ENCODE data around the gene OTUB1.

The OTUB1 gene

GRCh38 chr11:63978551-63979239 lies 7.5 kb upstream of the OTUB1 start:
- DNase-seq: no peak

GRCh38 chr11:63979426-63979825 lies 6.8 kb upstream of the OTUB1 start:
- no peak for DNase-seq

GRCh38 chr11:63985812-63986155 lies 454 bp upstream of the OTUB1 start:
- no peak for DNase-seq

DNA sequence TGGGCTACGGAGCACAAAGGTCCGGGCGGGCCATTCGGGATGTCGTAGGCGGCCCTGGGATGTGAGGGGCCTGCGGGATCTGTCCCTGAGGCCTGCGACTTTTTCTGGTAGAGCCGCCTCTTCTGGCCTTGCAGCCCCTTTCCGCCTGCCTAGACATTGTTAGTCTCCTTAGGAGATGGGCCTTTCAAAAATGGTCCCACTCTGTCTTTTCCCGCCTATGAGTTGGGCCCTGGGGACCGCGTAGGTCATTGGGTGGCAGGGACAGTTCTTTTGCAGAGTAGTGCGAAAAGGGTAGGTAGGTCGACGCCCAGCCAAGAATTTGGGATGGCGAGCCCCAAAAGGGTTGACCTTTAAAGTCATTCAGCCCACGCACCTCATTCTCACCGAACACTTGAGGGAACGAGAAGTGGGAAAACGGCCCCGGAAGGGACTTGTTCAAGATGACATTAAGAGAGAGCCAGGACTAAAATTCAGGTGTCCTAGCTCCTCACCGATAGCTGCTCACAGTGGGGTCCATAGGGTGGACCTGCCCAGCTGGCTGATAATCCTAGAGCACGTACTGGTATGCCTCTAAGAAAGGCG lies 785 bp downstream of the OTUB1 start:
- no peak for DNase-seq

GRCh38 chr11:63991558-63991957 lies 5.3 kb downstream of the OTUB1 start:
- no peak for DNase-seq

GRCh38 chr11:63993100-63993499 lies 6.9 kb downstream of the OTUB1 start:
- no peak for DNase-seq

DNA sequence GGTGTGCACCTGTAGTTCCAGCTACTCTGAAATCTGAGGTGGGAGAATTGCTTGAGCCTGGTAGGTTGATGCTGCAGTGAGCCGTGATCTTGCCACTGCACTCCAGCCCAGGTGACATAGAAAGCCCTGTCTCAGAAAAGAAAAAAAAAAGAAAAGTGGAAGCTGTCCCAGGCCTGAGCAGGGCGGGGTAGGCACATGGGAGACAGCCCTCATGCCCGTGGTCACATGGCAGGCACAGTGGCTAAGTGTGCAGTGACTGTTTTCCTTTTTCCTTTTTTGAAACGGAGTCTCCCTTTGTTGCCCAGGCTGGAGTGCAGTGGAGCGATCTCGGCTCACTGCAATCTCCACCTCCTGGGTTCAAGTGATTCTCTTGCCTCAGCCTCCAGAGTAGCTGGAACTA lies 7.8 kb downstream of the OTUB1 start:
- no peak for DNase-seq

GRCh38 chr11:63996512-63996911 lies 10.3 kb downstream of the OTUB1 start:
- no peak for DNase-seq

- no peak for DNase-seq
These were observed 11.0 kb downstream of the OTUB1 start for GRCh38 chr11:63997104-63997700.

DNA sequence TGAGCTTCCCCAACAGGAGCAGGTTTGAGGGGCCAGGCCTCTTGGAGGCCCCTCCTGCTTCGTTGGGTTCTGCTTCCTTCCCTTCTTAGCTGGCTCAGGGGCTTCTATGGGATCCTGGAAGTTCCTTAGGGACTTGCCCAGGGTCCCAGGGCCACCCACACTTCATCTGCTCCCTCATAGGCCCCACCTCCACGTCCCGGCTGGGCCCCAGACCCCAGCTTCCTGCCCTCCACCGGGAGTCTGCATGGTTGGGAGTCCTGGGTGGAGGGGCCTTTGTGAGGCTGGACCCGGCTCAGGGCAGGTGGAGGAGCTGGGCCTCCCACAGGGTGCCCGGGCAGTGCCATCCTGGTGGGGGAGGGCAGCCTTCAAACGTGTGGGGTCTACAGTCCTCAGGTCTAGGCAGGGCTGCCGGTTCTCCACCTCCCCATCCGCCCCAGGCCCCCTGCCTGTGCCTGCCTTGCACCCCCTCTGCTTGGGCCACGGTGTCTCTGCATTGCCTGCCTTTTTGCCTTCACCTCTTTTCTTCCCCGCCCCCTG lies 11.6 kb downstream of the OTUB1 start:
- no peak for DNase-seq

- no peak for DNase-seq
These were observed 12.5 kb downstream of the OTUB1 start for GRCh38 chr11:63998558-63999348.

DNA sequence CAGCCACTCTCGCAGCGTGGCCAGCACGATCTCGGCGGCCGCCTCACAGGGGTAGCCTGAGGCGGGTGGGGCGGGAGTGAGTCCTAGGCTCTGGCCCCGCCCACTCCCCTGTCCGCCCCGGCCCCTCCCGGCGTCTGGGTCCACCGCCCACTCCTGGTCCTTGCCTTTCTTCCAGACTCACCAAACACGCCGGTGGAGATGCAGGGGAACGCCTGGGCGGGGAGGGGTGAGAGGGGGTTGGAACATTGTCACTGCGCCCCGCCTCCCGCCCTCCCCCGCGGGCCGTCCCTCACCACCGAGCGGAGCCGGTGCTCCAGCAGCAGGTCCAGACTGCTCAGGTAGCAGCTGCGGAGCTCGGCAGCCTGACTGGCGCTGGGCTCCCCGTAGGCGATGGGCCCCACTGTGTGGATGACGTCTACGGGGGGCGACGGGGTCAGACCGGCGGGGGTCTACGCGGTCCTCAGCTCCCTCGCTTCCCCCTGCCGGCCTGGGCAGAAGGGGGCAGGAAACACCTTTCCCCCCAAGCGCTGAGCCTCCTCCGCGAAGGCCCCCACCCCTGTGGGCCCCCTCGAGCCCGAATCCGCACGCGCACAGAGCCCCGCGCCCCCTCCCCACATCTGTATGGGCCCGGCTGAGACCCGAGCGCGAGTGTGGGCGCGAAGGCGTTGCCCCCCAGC lies 13.2 kb downstream of the OTUB1 start:
- DNase-seq: no peak

DNA sequence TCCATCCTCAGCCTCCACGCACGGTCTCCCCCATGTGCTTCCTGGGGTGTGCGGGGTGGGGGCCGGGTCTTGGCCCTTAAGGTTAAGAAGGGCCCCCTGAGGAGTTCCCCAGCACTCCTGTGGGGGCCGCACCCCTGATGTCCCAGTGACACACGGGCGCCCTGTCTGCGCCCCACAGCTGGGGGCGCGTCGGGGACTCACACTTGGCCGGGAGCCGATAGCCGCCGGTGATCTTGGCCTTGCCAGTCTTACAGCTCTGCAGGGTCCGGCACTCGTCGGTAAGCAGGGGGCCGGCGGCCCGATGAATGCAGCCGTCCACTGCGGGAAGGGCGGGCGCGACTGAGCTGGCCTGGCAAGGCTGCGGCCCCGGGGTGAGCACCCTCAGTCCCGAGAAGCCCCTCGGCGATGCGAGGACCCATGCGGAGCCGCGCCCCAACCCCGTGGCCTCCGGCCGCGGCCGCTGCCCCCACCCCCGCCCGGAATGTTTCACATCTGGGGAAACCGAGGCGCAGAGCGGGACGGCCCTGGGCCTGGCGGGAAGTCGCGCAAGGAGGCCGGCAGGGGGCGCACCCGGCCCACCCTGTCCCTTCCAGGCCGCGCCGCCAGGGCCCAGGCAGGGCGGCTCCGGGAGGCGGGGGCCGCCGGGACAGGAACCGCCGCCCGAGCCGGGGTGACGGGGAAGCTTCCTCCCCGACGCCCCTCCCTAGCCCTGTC lies 13.9 kb downstream of the OTUB1 start:
- DNase-seq: no peak

DNA sequence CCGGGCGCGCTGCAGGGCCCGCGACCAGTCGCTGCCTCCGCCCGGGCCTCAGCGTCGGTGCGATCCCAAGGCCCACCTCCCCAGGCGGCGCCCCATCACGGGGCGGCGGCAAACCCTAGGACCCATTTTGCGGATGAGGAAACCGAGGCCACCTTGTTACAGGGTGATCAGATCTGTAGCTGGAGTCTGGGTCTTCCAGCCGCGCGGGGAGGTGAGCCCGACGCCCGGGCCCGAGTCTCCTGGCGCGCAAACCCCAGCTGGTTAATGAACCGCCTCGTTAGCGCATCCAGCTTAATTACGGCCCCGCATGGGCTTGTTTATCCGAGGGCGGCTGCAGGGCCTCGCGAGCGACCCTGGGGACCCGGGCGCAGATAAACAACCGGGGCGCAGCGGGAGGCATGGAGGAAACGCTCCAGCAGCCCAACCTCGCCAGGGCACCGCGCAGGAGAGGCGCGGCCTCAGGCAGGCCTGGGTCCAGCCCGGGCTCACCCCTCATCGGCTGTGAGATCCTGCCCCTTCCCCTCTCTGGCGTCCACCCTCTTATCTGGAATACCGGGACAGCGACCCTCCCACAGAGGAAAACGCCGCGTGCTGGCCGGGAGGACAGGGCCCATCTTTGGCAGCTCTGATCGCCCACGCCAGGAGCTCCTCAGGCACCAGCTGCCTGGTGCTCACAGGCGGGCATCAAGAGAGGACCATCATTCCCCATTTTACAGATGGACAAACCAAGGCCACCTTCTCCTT lies 14.7 kb downstream of the OTUB1 start:
- no peak for DNase-seq

DNA sequence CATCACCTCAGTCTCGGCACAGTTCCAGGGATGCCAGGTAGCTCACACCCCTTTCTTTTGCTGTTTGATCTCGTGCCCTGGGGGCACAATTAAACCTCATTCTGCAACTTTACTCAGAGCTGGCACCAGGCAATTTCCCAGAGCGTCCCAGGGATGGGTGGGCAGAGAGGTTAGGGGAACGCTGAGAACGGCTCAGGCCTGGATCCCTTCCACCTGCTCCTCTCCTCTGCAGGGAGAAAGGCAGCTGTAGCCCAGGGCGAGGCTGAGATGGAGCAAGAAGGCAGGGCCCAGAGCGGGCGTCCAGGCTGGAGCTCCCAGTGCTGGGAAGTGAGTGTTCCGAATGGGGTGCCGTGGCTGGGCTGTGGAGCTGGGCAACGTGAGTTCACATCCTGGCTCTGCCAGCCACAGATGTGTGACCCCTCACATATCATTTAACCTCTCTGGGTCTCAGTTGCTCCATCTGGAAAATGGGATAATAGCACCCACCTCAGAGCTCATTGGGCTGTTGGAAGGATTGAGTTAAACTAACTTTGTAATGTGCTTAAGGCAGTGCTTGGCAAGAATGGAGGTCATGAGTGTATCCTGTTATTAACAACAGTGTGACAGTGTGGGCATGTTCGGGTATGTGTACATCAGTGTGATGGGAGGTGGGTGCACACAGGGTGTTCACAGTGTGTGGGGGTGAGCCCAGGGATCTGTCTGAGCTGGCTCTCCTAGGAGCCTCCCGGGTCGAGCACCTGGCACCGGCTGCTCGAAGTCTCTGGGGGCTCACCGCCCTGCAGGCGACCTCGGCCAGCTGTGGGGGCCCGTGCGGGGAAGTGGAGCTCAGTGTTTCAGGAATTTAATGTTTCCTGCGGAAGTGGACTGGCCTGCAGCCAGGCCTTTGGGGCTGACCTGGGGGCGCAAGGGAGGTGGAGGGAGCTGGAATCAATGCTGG lies 15.5 kb downstream of the OTUB1 start:
- no peak for DNase-seq

DNA sequence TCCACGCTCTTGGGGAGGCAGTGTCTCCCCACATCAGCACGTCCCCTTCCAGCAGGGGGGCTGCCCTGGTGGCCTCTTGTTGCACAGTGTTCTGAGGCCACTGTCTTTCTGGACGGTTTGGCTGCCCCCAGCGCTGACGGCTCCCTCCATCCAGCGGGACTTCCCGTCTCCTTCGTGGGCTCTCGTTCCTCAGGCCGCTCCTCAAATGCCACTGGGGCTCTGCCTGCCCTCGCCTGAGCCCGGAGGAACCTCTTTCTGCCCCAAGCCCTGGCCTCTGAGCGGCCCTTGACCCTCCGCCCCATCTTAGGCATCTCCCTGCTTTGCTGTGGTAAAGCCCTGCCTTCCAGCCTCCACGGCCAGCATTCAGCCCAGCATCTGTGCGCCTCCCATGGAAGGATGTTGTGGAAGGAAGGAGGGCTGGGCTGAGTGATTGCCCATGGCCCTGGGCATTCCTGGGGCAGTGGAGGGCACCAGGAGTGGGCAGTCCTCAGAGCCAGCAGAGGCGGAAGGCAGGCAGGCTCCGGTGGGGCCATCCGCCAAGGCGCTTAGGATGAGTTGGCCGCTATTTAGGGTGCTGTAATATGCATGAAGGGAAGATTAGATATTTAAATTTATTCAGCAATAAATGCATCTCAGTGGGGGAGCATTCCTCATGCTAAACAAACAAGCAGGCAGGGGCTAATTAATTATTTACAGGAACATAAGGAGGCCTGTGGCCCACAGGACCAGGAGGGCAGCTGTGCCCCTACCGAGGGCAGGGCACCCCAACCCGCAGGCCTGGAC lies 17.8 kb downstream of the OTUB1 start:
- no peak for DNase-seq

GRCh38 chr11:64004590-64004984 lies 18.3 kb downstream of the OTUB1 start:
- DNase-seq: no peak

- no peak for DNase-seq
These were observed 19.5 kb downstream of the OTUB1 start for GRCh38 chr11:64005691-64006090.

GRCh38 chr11:64006398-64006797 lies 20.2 kb downstream of the OTUB1 start:
- no peak for DNase-seq
